ENCODE results near the gene ADGRG6.

DNA sequence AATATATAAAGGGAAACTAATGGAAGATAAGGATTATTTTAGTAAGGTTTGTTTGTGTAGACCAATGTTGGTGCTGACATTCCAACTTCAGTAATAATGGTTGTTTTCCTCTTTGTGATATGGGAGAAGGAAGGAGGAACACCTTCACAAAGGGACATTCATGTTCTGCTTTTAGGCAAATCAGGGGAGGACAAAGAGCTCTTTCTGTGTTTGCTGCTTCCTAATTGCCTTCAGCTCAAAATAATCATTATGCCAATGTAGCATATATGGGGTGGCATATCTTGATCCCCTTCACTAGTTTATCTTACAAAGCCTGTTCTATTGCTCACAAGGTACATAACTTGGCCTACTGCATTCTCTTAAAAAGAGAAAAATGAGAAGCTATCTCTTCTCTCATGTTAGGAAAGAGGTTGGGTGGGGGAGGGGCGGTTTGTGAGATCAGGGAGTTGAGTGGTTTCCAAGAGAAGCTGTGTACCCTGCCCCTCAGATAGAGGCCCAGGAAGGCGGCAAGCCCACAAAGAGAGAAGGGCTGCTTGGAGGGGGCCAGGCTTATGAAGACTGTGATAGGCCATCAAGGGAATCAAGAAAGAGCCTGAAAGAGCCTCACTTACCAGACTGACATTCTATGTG is 4.7 kb upstream of the ADGRG6 start:
- TF ChIP-seq, protein P1, sequence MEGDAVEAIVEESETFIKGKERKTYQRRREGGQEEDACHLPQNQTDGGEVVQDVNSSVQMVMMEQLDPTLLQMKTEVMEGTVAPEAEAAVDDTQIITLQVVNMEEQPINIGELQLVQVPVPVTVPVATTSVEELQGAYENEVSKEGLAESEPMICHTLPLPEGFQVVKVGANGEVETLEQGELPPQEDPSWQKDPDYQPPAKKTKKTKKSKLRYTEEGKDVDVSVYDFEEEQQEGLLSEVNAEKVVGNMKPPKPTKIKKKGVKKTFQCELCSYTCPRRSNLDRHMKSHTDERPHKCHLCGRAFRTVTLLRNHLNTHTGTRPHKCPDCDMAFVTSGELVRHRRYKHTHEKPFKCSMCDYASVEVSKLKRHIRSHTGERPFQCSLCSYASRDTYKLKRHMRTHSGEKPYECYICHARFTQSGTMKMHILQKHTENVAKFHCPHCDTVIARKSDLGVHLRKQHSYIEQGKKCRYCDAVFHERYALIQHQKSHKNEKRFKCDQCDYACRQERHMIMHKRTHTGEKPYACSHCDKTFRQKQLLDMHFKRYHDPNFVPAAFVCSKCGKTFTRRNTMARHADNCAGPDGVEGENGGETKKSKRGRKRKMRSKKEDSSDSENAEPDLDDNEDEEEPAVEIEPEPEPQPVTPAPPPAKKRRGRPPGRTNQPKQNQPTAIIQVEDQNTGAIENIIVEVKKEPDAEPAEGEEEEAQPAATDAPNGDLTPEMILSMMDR (IDR thresholded peaks at IDR 0.05) = no peak
- TF ChIP-seq MXI1 (IDR thresholded peaks at IDR 0.05; ENCODE audit: low read depth, low read length) = no peak
- no peak for TF ChIP-seq NFIC (IDR thresholded peaks at IDR 0.05; ENCODE audit: borderline replicate concordance)
- no peak for TF ChIP-seq FOXJ3 (CRISPR knock-in tag; IDR thresholded peaks at IDR 0.05)
- no peak for TF ChIP-seq EP300 (IDR thresholded peaks at IDR 0.05; ENCODE audit: borderline replicate concordance in 1 of 2, low read depth in 1 of 2, low read length in 1 of 2)
- no peak for TF ChIP-seq CHD2 (IDR thresholded peaks at IDR 0.05; ENCODE audit: low read length, partially characterized antibody)
- no peak for TF ChIP-seq EZH2phosphoT487 (IDR thresholded peaks at IDR 0.05; ENCODE audit: borderline replicate concordance, low read depth)
- TF ChIP-seq FOSL2 (IDR thresholded peaks at IDR 0.05; ENCODE audit: borderline replicate concordance, low read depth) = no peak
- no peak for TF ChIP-seq YY1 (IDR thresholded peaks at IDR 0.05; ENCODE audit: low read depth)
- TF ChIP-seq, protein P2, sequence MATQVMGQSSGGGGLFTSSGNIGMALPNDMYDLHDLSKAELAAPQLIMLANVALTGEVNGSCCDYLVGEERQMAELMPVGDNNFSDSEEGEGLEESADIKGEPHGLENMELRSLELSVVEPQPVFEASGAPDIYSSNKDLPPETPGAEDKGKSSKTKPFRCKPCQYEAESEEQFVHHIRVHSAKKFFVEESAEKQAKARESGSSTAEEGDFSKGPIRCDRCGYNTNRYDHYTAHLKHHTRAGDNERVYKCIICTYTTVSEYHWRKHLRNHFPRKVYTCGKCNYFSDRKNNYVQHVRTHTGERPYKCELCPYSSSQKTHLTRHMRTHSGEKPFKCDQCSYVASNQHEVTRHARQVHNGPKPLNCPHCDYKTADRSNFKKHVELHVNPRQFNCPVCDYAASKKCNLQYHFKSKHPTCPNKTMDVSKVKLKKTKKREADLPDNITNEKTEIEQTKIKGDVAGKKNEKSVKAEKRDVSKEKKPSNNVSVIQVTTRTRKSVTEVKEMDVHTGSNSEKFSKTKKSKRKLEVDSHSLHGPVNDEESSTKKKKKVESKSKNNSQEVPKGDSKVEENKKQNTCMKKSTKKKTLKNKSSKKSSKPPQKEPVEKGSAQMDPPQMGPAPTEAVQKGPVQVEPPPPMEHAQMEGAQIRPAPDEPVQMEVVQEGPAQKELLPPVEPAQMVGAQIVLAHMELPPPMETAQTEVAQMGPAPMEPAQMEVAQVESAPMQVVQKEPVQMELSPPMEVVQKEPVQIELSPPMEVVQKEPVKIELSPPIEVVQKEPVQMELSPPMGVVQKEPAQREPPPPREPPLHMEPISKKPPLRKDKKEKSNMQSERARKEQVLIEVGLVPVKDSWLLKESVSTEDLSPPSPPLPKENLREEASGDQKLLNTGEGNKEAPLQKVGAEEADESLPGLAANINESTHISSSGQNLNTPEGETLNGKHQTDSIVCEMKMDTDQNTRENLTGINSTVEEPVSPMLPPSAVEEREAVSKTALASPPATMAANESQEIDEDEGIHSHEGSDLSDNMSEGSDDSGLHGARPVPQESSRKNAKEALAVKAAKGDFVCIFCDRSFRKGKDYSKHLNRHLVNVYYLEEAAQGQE (IDR thresholded peaks at IDR 0.05; ENCODE audit: low read depth, low read length) = no peak
